ENCODE data around the gene GRIK2. TPM values are rescaled to one million over a fixed set of nuclear protein-coding genes. Genes with fewer than 3 reads are reported as not detected.

GRIK2 gene
- total and polyA plus RNA-seq, 9 donors, result 0.12 to 4.1 (median 0.89) TPM; not detected in 1

- DNase-seq, result no peak
- H3K4me1 ChIP-seq (ENCODE audit: insufficient read depth), result no peaks in the 10 kb centered on the region
Observed at GRCh38 chr6:101439790-101440189, 46.3 kb downstream of the GRIK2 start.

GRCh38 chr6:101443315-101443714 lies 49.8 kb downstream of the GRIK2 start:
- Histone ChIP-seq H3K4me1 (ENCODE audit: insufficient read depth) (no peaks in the 10 kb centered on the region), H3K9me3 (no peaks in the 10 kb centered on the region), H3K27ac (no peak overlapping the region), H3K36me3 (no peaks in the 10 kb centered on the region), H3K4me3 (no peak overlapping the region), H3K27me3 (no peaks in the 10 kb centered on the region)
- no peak for DNase-seq
- intact Hi-C loops (cut with DNase I), result no loop called here
- TF ChIP-seq POLR2A (IDR thresholded peaks at IDR 0.05), result no peak
- TF ChIP-seq, protein P1, sequence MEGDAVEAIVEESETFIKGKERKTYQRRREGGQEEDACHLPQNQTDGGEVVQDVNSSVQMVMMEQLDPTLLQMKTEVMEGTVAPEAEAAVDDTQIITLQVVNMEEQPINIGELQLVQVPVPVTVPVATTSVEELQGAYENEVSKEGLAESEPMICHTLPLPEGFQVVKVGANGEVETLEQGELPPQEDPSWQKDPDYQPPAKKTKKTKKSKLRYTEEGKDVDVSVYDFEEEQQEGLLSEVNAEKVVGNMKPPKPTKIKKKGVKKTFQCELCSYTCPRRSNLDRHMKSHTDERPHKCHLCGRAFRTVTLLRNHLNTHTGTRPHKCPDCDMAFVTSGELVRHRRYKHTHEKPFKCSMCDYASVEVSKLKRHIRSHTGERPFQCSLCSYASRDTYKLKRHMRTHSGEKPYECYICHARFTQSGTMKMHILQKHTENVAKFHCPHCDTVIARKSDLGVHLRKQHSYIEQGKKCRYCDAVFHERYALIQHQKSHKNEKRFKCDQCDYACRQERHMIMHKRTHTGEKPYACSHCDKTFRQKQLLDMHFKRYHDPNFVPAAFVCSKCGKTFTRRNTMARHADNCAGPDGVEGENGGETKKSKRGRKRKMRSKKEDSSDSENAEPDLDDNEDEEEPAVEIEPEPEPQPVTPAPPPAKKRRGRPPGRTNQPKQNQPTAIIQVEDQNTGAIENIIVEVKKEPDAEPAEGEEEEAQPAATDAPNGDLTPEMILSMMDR (IDR thresholded peaks at IDR 0.05), result no peak

More at GRCh38 chr6:101439790-101440189, 46.3 kb downstream of the GRIK2 start:
- 55 to 69% (median 69%) methylated on average over 1 of the region's 1 CpG for WGBS, 3 donors
- Histone ChIP-seq H3K27ac (no peak overlapping the region), H3K9me3 (no peaks in the 10 kb centered on the region), H3K27me3 (no peaks in the 10 kb centered on the region), H3K4me3 (no peak overlapping the region), H3K36me3 (no peaks in the 10 kb centered on the region)
- intact Hi-C loops (cut with DNase I), result no loop called here
- TF ChIP-seq POLR2A (IDR thresholded peaks at IDR 0.05) (no peak), EP300 (IDR thresholded peaks at IDR 0.05) (no peak)
- TF ChIP-seq, protein P1 (IDR thresholded peaks at IDR 0.05), result no peak

DNA sequence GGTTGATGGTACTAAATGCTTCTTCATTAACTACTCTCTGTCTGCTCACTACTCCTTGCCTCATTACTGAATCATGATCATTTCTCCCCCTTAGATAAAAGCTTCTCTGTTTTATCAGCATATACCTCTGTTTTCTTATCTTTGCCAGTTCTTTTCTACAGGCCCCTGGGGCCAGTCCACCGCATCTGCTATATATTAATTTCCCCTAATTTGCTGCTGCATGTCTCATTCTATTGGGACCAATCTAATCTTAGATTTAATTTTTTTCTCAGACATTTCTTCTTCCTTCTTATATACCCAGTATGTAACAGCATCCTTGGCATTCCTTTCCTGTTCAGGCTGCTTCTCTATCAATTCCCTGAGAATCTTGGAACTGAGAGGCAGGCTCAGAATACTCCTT lies 51.2 kb downstream of the GRIK2 start:
- 70 to 82% (median 81%) methylated on average over 1 of the region's 1 CpG for WGBS, 3 donors
- Histone ChIP-seq H3K27ac (no peak overlapping the region), H3K36me3 (no peaks in the 10 kb centered on the region), H3K27me3 (no peaks in the 10 kb centered on the region), H3K4me1 (ENCODE audit: insufficient read depth) (no peaks in the 10 kb centered on the region), H3K4me3 (no peak overlapping the region), H3K9me3 (no peaks in the 10 kb centered on the region)
- DNase-seq, result no peak
- intact Hi-C loops (cut with DNase I), result no loop called here
- TF ChIP-seq, protein P1 (IDR thresholded peaks at IDR 0.05), result no peak
- TF ChIP-seq EP300 (IDR thresholded peaks at IDR 0.05) (no peak), POLR2A (IDR thresholded peaks at IDR 0.05) (no peak)

DNA sequence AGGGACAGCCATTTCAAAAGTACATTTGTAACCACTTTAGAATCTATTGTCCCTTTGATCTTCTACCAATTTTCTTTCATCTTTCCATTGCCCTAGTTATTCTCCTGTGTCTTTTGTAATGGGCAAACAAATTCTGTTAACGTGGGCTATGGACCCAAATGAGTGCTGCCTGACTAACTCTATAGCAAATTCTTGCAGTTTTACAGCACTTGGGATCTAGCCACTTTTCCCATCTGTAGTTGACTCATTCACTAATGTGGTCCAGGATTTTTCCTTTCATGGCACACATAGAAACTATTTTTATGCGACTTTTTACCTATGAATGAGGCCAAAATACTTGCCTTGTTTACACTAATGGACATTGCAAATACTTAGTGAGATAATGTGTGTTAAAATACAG lies 52.0 kb downstream of the GRIK2 start:
- no peak overlapping the region for H3K27ac ChIP-seq
- TF ChIP-seq, protein P1 (IDR thresholded peaks at IDR 0.05), result no peak
- TF ChIP-seq POLR2A (IDR thresholded peaks at IDR 0.05) (no peak), EP300 (IDR thresholded peaks at IDR 0.05) (no peak)
- no peak for DNase-seq
- no peaks in the 10 kb centered on the region for H3K9me3 ChIP-seq
- no peaks in the 10 kb centered on the region for H3K27me3 ChIP-seq
- WGBS, 3 donors, result 65 to 77% (median 77%) methylated on average over 2 of the region's 2 CpGs
- no peaks in the 10 kb centered on the region for H3K36me3 ChIP-seq
- intact Hi-C loops (cut with DNase I), result no loop called here
- no peak overlapping the region for H3K4me3 ChIP-seq
- H3K4me1 ChIP-seq (ENCODE audit: insufficient read depth), result no peaks in the 10 kb centered on the region

DNA sequence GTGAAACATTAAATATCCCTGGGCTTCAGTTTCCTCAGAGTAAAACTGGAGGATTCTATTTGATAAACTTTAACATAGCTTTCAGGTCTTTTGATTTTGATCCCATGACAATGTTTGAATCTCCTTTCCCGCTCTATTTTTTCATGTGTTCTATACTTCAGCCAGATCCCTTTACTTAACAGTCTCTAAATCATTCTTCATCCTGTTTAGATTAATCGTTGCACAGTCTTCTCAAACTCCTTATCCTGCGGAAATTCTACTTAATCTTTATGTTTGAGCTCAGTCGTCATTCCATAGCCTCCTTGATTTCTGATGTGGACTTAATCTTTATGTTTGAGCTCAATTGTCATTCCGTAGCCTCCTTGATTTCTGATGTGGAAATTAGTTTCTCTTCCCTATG lies 57.4 kb downstream of the GRIK2 start:
- Histone ChIP-seq H3K27me3 (no peaks in the 10 kb centered on the region), H3K9me3 (no peaks in the 10 kb centered on the region), H3K36me3 (no peaks in the 10 kb centered on the region), H3K27ac (no peak overlapping the region), H3K4me1 (ENCODE audit: insufficient read depth) (no peaks in the 10 kb centered on the region), H3K4me3 (no peak overlapping the region)
- intact Hi-C loops (cut with DNase I), result no loop called here
- WGBS, 3 donors, result 83 to 88% (median 86%) methylated on average over 5 of the region's 5 CpGs
- TF ChIP-seq EP300 (IDR thresholded peaks at IDR 0.05) (no peak), POLR2A (IDR thresholded peaks at IDR 0.05) (no peak)
- TF ChIP-seq, protein P1 (IDR thresholded peaks at IDR 0.05), result no peak
- no peak for DNase-seq

All from ovary (tissue), 9 donors.